COLO668 (cell line): ENCODE results near the gene CDON.
"Not testable (repeated sequence)": the region's sequence is repeated elsewhere in the genome, so short reads cannot be mapped to it uniquely, and the experiment has no call there.

ENCODE experiments used
- DNase-seq: peaks from one replicate; lab custom pipeline; 2025; ENCODE audit not compliant: unreplicated experiment; lab: John Stamatoyannopoulos, UW

Gene CDON

DNA sequence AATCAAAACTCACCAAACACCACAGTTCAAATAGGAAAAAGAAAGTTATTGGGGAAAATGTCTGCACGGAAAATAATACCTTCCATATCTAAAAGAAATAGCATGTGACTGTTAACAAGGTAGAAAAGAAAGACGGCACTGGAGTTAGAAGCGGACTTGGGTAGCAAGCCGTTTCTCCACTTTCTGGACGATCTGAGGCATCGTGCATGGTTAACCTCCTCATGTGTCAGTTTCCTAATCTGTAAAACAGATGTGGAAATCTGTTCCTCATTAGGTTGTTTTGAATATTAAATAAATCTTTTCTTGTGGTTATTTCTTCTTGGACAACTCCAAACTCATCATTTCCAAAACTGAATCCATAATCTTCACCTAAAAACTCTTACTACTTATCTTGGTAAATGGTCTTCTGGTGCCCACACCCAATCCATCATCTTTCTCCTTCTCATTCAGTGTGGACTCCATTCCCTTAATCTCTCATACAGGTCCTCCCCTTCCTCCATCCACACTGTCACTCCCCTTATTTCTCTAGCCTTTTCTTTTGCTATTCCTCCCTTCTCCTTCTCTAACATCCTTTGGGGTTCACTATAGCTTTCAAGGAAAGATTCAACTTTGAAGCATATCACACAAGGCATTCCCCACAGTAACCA, 63.3 kb downstream of the CDON start:
- DNase-seq = no peak

DNA sequence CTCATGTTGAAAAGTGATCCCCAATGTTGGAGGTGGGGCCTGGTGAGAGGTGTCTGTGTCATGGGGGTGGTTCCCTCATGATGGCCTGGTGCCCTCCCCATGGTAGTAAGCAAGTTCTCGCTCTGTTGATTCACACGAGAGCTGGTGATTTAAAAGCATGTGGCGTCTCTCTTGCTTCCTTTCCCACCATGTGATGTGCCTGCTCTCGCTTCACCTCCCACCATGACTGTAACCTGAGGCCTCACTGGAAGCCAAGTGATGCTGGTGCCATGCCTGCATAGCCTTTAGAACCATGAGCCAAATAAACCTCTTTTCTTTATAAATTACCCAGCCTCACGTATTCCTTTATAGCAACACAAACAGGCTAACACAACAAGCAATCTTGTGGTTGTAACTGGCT, 64.4 kb downstream of the CDON start:
- no peak for DNase-seq

DNA sequence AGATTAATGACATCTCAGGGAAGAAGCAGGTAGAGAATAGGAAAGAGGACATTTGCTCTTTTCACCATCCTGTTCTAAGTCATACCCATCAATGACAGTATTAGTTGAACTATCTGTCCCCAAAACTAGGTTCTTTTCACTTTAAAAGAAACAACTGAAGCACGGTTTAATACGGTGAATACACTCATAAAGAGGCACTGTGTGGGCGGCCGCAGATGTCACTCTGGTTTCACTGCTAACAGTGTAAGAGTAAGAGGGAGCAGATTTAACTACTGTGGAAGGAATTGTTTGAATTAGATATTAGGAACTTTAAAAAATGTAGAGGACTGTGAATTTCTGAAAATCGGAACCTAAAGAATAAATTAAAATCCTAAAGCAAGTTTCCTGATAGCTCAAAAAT, 67.4 kb downstream of the CDON start:
- DNase-seq = no peak

DNA sequence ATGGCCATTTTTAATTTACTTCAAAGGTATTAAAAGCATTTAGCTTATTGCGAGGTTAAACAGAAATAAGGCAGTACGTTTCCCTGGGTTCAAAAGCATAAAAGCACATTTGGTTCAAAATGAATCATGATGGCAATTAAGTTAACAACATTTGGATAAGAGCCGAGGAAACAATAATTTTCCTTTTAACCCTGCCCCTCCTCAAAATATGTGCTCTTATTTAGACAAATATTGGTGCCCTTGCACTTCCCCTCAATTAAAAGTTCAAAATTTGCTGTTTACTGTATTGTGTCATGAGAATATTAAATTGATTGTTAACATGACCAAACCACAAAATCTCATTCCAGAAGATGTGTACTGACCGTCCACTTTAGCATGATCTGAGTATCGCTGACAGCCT, 68.2 kb downstream of the CDON start:
- no peak for DNase-seq

DNA sequence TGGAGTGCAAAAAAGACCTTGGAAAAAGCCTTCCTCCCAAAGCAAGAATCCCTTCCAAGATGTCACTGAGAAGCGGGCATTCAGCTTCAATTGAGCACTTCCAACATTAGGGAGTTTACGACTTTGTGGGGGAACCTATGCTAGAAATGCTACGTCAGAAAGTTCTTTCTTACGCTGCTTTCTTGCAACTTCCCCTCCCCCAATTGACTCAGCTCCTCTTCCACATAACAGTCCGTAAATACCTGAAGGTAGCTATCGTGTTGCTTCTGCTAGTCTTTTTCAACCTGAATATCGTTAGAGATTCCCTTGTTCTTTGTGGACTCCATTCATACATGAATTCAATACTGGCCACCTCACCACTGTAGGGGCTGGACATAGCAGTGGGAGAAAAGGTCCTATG, 69.8 kb downstream of the CDON start:
- DNase-seq = no peak

DNA sequence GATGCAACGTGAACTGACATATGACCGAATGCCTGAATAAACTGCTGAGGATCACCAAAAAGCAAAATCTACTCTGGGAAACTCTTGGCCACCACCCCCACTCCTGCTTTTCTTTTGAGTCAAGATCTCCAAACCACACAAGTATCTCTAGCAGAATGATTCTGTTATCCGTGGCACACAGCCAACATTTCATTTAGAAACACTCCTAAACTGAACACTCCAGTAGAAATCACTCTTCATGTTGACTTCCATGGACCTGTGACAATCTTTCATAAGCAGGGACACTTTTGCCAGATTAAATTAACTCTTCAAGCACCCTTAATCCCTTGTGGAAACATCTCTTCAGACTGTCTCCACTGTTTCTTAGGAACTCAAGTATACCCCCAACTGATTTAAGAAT, 72.4 kb downstream of the CDON start:
- DNase-seq = no peak

DNA sequence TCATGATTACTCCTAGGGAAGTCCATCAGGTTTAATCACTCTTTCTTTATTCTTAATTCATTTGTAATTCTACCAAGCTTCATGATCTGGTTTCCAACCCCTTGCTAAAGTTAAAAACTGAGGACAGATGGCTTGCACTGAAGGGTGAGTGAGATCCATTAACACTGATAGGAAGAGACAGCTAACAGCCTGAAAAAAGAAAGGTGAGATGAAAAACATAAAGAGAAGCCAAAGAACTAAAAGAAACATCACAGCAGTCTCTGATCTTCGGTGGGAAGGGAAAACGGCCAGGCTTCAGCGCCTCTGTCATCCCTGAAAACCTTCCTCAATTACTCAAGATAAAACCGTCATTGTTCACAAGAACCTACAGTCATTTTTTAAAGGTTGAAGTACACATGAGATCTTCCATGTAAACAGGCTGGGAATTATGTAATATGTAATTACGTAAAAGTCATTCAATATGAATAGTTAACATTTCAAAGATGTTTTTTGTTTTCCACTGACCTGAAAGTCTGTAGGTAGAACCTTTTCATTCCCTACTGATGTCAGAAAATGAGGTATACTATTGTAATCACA, 75.5 kb downstream of the CDON start:
- DNase-seq = no peak

DNA sequence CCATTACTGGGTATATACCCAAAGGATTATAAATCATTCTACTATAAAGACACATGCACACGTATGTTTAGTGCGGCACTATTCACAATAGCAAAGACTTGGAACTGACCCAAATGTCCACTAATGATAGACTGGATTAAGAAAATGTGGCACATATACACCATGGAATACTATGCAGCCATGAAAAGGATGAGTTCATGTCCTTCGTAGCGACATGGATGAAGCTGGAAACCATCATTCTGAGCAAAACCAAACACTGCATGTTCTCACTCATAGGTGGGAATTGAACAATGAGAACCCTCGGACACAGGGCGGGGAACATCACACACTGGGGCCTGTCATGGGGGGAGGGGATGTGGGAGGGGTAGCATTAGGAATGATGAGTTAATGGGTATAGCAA, 76.7 kb downstream of the CDON start:
- DNase-seq = not testable (repeated sequence)

DNA sequence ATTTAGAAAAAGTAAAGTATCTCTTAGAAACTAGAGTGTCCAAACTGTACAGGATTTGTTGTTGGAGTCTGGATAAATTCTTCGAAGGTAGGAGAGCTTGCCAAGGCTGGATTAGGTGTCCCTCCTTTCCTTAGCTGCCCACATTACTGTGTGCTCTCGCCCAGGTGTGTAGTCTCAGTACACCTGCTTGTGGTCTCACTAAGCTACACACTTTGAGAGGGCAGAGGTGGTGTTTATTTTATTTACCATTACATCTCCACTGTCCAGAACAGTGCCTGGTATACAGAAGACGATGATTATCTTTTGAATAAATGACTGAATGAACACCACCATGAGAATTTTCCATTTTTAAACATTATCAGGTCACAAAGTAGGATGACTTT, 80.3 kb downstream of the CDON start:
- DNase-seq = no peak

DNA sequence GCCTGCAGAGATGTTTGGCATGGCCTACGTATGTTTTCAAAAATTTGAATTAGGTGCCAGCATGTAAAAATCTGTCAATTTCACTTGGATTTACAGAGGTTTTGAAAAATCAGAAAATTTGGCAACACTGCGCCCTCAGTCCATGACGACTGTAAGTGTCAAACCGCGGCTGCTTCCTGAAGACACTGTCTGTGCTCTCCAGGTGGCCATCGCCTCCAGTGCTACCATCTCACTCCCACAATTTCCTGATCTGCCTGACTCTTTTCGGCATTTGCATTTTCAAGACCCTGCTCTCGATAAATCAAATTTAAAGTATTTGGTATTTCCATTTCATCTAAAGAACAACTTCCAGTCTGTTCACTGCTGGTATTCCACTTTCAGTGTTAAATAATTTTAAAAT, 82.2 kb downstream of the CDON start:
- no peak for DNase-seq

DNA sequence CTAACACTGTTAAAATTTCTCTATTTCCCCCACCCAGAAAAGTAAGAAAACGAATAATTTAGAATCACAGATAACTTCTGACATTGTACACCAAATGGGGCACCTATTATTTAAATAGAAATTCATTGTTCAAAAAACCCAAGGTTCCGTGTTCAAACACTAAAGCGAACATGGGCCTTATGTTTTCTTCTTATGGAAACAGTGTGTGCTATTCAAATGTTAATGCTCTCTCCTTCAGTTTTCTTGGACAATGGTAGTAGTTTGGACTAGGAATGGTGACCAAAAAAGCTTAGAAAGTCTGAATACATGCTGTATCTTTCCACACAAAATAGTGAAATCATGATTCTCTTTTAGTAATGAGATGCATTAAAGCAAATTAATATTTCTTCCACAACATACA, 83.2 kb downstream of the CDON start:
- no peak for DNase-seq

DNA sequence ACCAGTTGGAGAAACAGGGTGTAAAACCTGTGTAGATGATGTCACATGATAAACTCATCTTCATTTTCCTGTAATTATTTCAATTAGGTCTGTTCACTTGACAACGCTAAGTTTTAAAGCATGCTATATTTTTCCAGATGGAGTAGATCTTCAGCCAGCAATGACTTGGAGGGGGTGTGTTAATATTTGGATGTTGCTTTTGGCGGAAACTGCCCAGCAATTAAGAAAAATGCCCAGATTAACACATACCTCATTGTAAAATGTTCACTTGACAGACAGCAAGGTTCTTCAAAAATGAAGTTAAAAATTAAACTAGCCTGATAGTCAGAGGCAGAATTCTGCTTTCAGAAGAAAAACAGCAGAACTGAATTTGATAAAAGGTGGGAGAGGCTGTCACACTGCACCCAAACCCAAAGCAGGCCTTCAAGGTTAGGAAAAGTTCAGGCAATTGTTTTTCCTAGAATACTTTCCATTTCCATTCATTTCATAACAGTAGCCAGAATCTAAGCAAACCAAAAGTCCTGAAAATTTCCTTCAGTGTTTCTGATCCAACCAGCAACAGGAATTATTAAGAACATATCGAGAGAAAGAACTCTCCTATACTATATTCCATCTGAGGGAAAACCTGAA, 83.8 kb downstream of the CDON start:
- DNase-seq = no peak

DNA sequence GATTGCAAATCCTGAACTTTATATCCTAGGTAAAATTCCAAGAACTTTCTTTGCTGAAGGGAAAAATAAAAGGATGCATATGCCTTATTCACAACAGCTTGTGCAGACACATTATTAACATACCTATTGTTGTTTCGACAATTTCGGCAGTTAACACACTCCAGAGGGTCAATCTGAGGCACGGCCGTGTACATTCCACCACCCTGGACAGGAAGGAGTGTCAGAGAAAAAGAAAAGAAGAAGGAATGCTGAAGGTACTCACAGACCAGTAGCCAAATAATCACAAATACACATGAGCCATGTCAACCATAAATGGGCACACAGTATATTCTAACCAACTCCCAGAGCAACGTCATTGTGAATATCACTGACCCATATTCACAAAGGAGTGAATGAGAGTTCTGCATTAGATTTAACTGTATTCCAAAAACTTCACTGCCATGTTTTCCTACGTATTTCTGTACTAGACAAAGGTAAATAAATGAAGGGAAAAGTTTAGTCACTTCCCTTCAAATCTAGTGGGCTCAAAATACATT, 84.4 kb downstream of the CDON start:
- DNase-seq = no peak

DNA sequence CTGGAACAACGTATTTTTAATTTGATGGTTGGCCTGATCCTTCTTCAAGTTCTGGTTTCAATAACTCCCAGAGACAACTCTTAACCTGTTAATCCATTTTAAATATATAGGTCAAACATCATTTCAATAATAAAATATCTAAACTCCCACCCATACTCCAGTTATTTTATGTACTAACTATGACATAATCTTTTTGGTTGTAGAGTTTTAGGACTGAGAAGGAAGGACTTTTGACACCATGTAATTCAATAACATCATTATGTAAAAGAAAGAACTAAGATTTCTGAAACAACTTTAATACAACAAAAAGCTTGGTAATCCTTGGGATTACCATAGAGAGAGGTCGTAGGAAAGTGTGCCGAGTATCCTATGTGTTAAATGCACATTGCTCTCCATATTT, 85.3 kb downstream of the CDON start:
- DNase-seq = no peak

DNA sequence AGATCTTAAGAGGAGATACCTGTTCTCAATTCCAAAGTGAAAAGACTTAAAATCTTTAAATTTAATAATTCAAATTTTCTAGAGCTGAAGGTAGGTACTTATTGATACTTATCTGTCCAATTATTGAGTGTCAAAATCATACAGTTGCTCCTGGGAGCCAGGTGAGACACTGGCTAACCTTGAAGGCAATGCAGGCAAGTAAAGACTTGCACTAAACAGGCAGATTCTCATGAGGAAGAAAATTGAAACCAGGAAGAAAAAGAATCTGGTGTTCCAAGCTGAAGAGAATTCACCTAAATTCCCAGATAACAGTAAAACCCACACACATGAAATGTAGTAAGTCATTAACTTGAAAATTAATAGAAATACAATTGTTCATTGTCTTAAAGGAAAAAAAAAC, 86.5 kb downstream of the CDON start:
- DNase-seq = no peak

DNA sequence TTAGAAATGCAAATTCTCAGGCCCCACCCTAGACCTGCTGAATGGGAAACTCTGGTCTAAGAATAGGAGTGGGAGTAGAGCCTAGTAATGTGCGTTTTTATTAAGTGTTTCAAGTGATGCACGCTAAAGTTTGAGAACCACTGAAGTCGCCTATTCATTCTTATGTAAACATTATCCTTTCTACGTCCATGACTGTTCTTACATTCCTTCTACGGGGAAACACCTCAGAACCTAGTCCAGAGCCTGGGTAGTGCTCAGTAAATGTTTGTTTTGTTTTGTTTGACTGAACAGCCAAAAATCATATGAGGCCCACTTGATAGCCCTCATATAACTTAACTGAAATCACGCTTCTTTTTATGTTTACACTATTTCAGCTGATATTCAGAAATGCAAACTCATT, 87.0 kb downstream of the CDON start:
- no peak for DNase-seq

DNA sequence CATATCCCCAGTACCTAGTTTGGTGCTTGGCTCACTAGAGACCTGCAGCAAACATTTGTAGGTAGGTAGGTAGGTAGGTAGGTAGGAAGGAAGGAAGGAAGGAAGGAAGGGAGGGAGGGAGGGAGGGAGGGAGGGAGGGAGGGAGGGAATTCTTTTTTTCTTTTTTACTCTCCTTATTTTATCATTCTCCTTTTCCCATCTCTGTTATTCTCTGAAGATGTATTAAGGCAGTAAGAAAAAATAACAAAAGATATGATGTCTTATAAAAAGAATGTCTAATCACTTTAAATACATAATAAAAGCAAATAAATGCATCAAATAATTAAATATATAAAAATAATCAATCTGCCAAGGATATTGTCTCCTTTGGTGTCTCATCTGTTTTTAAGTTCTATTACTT, 88.4 kb downstream of the CDON start:
- DNase-seq = no peak

DNA sequence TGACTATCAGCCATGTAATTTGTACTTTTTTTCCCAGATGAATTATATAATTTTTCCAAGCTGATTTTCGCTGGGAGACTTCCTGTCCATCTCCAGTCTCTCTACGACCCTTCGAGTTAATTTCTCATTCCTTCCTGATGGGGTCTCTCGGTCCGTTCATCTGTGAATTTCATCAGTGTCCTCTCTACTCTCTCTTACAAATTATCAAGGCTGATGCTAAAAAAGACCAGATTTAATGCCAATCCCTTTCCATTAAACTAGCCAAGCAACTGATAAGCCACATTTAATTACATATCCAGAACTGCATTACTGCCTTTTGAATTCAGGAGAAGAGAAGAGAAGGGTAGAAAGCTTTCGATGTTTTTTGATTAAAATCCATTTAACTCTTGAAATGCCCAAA, 91.0 kb downstream of the CDON start:
- no peak for DNase-seq

DNA sequence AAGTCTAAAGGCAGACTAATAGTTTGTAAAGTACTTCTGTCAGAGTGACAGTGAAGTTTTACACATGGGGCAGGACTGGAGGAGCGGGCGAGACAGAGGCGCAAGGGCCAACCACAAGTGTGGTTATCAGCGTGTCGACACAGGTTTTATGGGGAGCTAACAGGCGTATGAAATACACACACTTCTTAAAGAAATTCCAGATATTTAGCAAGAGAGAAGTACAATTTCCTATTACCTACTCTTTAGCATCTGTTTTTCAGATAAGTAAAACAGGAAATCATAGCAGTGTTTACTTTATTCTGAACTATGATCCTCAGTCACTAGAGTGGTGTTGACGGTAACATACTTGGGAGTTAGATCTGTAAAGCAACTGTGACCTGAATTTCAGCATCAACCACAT, 94.3 kb downstream of the CDON start:
- no peak for DNase-seq

DNA sequence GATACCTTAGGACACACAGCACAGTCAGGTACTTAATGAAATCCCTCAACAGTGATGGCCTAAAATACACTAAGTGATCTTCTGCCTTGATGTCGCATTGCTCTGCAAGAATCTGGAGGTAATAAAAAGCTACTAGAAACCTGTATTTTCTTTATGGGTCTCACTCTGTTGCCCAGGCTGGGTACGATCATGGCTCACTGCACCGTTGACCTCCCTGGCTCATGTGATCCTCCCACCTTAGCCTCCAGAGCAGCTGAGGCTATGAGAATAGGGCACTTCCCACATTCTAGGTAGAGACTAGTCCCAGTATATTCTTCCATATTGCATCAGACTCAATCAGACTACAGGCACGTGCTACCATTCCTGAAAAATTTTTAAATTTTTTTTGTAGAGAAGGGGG, 95.2 kb downstream of the CDON start:
- DNase-seq = no peak

DNA sequence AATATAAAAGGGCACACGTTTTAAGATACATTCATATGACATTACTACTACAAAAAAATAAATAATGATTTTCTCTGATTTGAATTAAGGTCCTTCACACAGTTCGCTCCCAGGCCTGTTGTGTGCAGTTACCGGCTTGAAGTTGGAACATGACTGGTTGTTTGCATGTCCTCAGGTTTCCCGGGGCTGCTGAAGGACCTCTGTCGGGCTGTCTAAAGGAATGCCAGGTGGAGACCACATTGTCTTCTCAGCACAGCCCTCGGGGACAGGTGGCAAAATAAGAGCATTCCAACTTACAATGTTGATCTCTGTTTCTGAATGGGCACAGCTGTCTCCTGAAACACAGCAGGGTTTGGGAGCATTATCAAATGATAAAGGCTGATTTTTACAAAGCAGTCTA, 101.9 kb downstream of the CDON start:
- no peak for DNase-seq

DNA sequence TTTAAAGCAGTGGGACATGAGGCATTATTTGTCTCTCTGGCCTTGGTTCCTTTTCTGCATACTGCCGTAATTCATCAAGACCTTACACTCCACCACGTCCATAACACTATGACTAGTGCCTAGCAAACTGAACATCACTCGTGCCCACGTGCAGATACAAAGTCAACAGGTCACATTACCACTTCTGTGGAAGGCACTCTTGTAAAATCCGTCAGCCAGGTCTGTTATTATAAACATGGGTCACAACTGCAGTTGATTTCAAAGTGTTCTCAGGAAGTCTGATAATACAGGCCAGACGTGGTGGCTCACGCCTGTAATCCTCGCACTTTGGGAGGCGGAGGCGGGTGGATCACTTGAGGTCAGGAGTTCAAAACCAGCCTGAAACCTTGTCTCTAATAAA, 102.7 kb downstream of the CDON start:
- no peak for DNase-seq

DNA sequence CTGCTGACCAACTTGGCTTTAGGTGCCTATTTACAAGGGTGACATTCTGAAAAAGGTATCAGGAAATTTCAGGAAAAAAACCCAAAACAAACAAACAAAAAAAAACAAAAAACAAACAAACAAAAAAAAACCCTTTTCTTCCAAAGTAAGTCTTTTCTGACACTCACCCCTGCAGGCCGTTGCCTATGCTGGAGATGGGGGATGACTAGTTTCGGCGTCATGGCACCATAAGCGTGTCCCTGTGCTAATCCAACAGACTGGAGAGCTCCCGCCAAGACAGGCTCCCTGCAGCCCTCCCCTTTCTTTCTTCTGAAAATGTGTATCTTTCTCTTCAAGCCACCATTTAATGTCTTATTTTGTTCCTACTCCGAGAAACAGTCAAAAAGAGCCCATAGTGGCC, 103.2 kb downstream of the CDON start:
- no peak for DNase-seq
